GM12878 (cell line): ENCODE results near the gene SNX32.

Experiments
- CTCF ChIP-seq, 3 experiments: IDR thresholded peaks in 2 of 3; conservative IDR thresholded peaks in 1 of 3; 2 replicates each; pipeline ENCODE4 v1.5.1; 2011; ENCODE audit warnings: low read depth in 3 of 3, low read length in 3 of 3, mild to moderate bottlenecking in 3 of 3, control low read depth in 2 of 3, moderate library complexity in 2 of 3, inconsistent platforms in 1 of 3, mixed read lengths in 1 of 3; ENCODE audit not compliant: control insufficient read depth in 2 of 3, insufficient read depth in 1 of 3; ENCODE audit errors: extremely low read depth in 1 of 3
- POLR2A ChIP-seq: IDR thresholded peaks from 2 replicates; pipeline ENCODE4 v1.6.1; 2011; ENCODE audit warnings: low read depth, mild to moderate bottlenecking, low read length

- no peak for TF ChIP-seq CTCF (IDR thresholded peaks at IDR 0.05 in 2 of 3, conservative IDR thresholded peaks at IDR 0.05 in 1 of 3; ENCODE audit: control insufficient read depth in 2 of 3, extremely low read depth in 1 of 3, insufficient read depth in 1 of 3, low read depth in 3 of 3, low read length in 3 of 3)
- no peak; the same call in 1 of the 2 replicates for TF ChIP-seq POLR2A
Measured at GRCh38 chr11:65861533-65862183, 27.9 kb downstream of the SNX32 start.
